GM18861 (cell line): ENCODE measurements around the gene LAMB3.
A peak's percentile ranks its signal among the peaks of the same experiment; 100 is the strongest.

Experiments used
- ATAC-seq: cut with Tn5 transposase; IDR thresholded peaks from one replicate; pipeline ENCODE4 v1.9.1; 2021; ENCODE audit not compliant: unreplicated experiment

LAMB3 gene

DNA sequence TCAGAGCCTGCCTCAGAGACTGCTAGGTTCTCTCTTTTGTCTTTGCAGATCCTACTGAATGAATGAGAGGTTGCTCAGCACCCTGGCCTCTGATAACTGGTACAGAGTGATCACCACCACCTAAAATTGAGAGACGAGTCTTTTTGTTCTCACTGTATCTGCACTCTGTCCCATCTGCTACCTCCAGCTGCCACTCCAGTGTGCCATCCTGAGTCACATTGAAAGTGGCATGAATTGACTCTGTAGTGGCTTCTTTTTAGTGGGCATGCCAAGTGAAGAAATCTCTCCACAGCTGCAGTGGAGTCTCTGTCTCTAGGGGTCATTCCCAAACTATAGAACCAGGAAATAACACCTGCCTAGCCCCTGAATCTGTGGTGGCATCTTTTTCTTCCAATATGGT, 54.0 kb downstream of the LAMB3 start:
- ATAC-seq: no peak

DNA sequence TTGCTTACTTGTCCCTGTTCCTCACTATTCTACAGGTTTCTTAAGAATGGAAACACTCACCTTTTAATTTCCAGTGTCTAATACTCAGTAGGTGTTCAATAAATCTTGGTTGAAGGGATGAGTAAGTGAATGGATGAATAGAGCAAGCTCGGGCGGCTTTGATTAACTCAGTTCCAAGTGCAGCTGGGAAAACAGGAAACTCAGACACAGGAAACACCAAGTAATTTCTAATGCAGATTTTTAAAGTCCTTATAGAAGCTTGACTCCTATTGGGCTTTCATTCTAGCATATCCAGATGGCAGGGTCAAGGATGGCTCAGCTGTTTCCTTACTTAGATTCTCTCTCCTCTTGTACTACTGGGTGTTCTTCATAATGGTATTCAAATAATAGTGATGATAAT, 54.7 kb downstream of the LAMB3 start:
- ATAC-seq: no peak

DNA sequence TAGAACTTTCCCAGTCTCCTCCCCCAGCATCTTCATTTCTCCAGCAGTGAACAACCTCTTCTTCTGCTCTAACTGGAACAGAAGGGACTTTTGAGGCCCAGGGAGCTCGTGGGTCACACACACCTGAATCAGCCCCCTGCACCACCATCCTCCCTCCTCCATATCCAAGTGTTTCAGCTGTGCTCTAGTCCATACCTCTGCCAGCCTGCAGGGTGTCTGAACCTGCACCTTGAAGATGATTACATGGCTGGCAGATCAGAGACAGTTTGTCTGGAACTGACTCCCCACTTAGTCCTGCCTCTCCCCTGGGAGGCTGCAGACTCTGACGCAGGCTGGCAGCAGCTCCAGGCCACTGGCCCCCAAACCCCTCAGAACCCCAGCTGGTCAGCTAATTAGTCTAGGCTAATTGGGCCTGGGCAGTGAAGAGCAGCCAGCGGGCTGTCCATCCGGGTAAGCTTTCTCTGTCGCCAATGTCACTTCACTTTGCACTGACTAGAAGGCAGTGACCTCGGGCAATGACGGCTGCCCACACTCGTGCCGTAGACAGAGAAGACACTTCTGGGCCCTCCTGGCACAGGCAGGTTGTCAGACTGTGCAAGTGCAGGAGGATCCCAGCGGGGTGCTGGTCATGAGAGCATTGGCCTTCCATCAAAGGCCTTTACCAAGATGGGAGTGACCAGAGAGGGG, 56.5 kb downstream of the LAMB3 start:
- ATAC-seq: no peak

DNA sequence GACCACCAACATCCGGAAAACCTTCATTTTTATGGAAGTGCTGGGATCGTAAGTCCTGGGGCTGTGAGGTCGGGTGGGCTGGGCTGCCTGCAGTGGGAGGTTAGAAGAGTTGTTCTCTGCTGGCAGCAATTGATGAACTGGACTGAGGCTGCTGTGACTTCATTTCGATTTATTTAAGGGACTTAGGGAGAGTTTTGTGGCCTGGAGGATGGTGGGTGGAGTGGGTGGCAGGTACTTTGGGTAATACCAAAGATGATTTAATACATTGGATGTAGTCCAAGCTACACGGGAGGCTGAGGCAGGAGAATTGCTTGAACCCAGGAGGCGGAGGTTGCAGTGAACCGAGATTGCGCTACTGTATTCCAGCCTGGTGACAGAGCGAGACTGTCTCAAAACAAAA, 57.2 kb downstream of the LAMB3 start:
- no peak for ATAC-seq

DNA sequence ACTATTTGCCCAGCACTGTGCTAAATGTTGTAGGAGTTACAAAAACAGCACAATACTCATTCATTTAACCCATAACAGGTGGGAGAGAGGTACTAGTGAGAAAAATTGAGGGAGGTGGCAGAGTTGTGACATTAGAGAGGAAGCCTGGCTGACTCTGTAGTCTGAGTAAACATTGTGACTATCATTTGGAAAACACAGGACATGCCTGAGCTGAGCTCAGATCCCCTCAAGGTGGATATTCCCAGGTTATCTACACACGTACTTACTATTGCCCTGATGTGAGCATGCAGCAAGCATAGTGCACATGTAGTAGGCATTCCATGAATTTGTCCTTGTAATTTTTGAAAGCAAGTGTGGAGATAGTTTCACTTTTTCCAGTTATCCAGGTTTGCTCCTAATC, 57.8 kb downstream of the LAMB3 start:
- no peak for ATAC-seq

DNA sequence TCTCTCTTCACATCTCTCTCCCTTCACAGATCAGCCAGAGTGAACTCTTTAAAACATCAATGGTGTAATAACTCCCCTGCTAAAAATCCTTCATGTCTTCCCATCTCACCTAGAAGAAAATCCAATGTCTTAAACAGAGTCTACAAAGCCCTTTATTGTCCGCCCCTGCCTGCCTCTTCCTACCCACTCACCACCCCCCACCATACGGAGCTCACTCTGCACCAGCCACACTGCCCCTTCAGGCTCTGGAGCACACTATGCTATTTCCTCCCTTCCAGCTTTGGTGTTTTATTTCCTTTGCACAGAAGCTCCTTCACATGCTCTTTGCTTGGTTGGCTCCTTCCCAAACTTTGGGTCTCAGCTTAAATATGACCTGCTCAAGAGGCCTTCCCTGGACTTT, 58.5 kb downstream of the LAMB3 start:
- ATAC-seq: no peak

DNA sequence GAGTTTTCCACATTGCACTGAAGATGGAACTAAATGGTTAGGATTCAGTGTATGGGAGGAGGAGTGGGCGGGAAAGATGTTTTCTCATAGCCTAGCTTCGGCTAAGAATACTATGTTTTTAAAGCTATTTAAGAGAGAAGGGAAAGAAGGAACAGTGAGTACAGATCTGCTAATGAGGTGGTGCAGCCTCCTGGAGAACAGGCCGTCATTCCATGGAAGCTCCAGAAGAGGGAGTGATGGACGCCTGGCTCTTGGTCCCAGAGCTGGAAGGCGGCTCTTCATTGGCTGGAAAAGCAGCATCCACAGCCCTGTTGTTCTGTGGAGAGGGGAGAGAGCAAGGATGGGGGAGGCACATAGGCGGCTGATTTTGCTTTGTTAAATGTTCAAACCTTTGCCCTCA, 61.8 kb downstream of the LAMB3 start:
- no peak for ATAC-seq

DNA sequence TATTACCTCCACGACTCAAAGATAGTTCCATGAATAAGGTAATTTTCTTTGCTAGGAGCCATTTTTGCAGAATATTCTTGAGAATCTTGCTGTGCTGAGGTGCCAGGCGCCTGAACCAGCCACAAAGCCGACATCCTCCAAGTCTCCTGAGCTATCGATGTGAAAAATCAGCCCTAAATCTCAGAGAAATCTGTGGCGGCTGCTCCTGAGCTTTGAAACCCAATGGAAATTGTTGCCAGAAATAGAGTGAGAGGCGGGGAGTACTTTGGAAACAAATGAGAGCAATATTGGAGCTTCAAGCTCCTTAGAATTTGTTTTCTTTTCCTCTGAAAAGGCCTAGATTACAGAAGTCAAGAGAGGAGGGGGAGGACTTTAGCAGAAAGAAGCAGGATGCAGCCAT, 62.4 kb downstream of the LAMB3 start:
- no peak for ATAC-seq

DNA sequence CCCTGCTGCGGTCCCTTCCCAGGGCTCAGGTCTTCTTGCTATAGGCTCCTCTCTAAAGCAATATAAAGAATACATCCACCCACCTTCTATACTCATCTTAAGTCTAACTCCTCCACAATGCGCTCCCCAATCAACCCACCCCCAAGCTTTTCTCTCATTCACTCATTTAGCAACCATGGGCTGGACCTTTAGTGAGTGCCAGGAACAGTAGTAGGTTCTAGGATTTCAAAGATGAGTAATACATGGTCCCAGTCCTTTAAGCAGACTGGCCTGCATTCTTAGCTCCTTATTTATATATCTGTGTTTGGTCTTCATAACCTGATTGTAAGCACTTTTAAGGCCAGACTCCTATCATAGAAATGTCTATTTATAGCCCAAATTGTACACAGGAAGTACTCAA, 62.8 kb downstream of the LAMB3 start:
- no peak for ATAC-seq

DNA sequence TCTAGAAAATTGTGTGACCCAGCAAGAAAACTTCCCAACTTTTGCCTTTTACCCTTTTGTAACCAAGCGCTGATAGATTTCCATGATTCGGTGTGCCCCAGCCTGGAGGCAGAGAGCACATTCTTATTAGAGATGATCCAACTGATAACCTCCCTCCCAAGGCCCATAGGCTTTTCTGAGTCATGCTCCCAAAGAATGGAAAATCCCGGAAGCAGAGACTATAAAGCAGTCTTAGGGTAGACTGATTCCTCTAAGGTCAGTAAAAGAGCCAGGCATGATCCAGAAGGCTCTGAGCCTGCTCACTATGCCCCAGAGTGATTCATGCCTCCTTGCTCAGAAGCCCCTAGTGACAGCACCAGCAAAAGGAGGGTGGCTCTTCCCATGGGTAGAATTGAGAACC, 64.4 kb downstream of the LAMB3 start:
- no peak for ATAC-seq

DNA sequence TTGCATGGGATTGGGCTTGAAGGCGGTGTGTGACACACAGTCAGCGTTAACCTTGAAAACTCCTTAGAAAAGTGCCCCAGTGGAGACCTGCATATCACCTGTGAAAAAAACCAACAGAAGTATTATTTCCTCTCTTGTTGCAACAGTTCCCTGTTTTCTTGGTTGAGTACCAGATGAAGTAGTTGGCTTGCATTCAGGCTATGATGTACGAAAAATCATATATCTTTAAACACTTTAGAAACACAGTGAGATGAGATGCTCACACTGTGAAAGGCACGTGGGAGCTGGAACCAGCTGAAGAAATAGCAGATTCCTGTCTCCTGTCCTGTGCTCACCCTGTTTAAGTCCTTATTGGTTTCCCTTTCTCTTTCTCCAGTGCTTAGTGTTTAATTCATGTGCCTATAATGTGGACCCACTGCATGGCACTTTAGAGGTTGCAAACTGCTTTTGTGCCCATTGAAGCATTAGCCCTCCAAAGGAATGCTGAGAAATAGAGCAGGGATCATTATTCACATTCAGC, 65.9 kb downstream of the LAMB3 start:
- no peak for ATAC-seq

DNA sequence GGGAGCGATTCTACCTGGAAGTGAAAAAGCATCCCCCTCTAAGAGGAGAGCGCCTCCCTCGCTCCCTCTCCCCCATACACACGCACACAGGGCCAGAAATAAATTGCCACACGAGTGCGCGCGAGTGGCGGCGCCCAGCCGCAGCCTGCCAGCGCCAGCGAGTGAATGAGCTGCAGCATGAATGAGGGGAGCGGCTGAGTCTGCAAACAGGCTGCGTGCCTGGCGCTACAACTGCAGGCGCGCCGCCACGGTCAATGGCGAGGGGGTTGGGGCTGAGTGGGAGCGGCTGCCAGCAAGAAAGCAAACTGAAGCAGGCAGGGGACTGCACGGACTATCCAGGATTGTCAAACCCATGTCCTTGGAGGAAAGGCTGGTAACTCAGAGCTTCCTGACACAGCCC, 66.6 kb downstream of the LAMB3 start:
- ATAC-seq: no peak

DNA sequence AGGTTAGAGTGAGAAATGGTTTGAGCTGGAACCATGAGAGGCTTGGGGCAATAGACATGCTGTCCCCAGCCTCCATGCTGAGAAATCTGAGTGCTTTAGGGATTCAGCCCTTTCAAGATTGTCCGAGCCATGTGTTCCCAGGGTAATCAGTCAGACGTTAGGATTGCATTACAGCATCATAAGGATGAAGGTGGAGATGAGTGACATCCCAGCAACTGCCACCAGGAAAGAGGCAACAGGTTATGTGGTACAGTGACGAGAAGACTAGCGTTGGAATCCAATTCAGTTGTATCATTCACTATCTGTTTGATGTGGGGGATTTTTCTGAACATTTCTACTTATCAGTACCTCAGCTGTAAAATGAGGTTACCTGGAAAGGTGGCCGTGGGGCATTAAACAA, 67.0 kb downstream of the LAMB3 start:
- no peak for ATAC-seq

DNA sequence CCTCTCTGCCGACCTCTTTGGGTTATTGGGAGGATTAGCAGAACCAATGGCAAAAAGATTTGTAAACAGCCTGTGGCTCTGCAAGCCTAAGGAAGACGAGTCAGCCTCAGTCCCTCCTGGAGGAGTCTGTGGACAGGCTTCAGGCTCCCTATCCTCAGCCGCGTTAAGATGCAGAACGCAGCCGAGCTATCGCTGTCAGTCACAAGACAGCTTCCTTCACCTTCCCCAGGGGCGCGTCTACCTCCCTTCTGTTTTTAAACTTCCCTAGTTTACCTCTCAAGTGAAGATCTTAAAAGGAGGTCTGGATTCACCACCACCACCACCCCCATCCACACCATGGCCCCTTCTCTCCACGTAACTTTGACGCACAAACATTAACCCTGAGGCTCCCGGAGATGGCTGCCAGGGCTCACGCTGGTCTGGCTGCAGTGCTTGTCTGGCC, 68.0 kb downstream of the LAMB3 start:
- ATAC-seq: no peak

DNA sequence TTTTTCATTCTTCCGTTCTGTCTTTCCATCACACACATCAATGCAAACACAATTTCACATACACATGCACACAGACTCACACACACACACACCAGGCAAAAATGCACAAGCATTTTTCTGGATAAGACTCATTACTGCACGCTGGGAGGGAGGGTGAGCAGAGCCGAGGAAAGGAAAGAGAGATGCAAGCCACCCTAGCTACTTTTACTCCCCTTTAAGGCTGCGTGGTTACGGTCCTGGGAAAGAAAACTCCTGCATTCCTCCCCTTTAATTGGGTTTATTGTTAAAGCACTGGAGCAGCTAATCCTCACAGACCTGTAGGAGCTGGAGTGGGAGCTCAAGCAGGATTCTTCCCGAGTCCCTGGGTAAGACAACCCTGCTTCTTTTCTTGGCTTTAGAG, 68.8 kb downstream of the LAMB3 start, which contains the start of gene CAMK1G:
Gene CAMK1G, plus strand, starts transcription at position 307 of the 400 bp plus-strand sequence. CDS start 11,270 bp downstream, outside the sequence.
- no peak for ATAC-seq

DNA sequence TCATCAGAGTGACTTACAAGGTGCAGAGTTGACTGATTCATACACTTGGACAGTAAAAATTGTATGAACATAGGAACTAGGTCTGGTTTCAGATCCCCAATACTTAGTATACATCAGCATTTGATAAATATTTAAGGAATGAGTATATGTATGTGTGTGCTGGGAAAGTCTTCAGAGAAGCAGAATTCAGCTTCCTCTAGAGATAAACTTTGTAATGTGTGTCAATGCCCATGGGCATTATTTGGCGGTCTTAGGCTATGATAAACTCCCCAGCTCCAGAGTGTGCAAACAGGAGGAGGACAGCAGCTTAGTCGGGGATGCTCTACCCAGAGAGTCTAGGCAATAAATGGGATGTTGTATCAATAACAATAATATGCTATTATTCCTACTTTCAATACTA, 71.6 kb downstream of the LAMB3 start:
- ATAC-seq: no peak

DNA sequence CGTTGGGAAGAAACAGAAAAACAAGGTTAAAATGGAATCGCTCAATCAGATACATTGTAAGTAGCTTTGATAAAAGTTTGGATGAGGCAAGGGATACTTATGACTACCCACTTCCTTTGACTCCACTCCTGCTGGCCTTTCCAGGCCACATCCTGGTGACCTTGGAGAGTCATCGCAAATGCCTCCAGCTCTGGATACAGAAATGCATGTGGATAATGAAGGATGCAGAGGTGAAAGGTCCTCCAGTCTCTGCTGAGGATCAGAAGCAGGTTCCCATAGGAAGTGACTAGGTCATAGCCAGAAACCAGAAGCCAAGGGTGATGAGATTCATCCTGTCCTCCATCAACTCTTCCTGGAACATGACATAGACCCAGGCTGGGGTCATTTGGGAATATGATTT, 74.9 kb downstream of the LAMB3 start:
- ATAC-seq: no peak

DNA sequence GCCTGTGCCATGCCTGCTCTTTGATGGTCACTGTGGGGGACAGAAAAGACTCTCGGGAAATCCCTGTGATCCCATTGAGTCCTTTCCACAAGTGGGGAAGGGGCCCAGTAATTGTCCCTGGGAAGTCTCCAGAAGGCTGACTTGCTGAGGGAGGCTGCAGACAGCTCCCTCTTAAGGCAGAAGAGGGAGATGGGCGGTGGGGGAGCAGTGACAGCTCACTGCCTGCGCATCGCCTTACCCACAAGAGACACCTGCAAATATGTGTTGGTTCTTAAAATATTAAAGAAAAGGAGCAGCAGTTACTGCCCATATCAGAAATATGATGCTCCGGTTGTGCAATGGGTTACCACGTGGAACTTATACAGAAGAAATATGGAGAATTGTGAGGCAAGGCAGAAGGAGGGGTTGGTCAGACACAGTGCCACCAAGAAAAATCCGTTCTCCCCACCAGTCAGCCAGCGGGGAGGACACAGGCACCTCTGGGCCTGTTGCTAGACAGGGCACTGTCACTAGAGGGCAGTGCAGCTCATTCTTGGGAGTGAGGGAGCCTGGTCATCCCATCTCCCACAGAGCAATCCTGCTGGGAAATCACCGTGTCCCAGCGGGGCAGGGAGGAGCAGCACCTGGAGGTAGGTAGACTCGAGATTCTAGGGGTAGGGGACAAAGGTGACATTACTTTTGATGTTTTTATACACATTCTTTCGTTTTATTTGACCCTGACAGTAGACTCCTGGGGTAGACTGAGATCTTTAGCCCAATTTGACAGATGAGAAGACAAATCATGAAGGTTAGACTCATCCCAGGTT, 75.6 kb downstream of the LAMB3 start:
- ATAC-seq: peak; percentile 83

DNA sequence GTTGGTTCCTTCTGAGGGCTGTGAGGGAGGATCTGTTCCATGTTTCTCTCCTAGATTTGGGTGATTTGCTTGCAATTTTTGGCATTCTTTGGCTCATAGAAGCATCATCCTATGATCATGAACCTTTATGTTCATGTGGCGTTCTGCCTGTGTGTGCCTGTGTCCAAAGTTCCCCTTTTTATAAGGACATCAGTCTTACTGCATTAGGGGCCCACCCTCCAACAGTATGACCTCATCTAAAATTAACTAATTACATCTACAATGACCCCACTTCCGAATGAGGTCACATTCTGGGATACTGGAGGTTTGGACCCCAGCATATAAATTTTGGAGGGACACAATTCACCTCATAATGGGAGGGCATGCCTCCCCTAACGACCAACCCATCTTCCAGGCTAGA, 81.5 kb downstream of the LAMB3 start:
- ATAC-seq: no peak

DNA sequence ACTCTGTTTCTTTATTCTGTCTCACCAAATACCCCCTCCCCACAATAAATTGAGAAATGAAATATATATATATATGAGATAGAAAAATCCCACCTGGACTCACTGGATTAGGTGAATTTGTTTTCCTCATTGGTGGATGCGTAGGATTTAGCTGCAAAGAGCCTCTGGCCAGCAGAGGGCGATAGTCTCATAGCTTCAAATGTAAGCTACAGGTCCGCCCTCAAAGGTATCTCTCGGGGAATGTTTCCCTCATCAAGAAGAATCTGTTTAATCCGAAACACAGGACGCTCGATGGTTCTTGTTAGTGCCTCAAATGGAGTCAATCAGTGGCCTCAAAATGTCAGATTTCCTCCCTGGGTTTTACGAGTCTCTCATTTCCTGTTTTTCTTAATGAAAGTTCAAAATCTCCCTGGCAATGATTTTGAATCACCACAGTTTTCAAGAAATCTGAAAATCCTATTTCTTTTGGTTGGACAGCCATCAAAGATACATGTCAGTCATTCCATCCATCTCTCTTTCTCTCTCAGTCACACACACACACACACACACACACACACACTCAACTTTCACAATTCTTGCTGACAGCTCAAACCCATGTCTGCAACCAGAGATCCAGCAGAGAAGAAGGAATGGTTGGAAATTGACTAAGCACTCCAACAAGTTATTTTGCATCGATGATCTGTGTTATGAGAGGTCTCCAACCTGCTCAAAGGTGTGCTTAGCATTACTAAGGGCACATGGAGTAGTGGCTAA, 82.6 kb downstream of the LAMB3 start:
- ATAC-seq: peak; percentile 51

DNA sequence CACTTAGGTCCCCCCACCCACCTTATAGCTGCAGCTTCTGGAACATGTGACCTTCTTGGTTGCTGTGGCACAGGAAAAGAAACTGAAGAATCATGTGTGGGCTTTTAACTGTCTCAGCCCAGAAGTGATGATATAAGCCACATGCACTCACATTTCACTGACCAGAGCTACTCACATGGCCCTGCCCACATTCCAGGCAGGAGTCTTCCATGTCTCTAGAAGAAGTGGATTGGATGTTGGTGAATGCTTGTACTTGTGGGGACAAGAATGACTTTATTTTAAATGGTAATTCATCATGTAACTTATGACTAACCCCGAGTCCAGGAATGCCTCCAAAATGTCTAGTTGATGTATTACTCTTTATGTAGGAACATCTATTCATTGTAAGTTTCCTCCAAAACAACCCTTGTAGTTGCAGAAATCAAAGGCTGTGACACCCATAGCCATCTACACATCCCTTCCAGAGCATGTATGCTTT, 84.5 kb downstream of the LAMB3 start:
- no peak for ATAC-seq
